Body of pancreas (tissue), 4 donors: ENCODE data around the gene NGFR. TPM values are rescaled to one million over a fixed set of nuclear protein-coding genes. Genes with fewer than 3 reads are reported as not detected.
"Not testable (repeated sequence)": the region's sequence is repeated elsewhere in the genome, so short reads cannot be mapped to it uniquely, and the experiment has no call there.

Experiments used
- ATAC-seq: fragments of 150-250 bp; one replicate; pipeline ENCODE4 v1.9.1; 2016
- DNase-seq, 4 donors: peaks; one replicate each; pipeline ENCODE4 v3.0.0-alpha.2; 2019
- H3K27ac ChIP-seq, 4 donors: fragments of 200-600 bp; sonication (generic); 1 replicate in 3 of 4; 2 replicates in 1 of 4; pipeline versions ENCODE4 v1.5.1 to v1.6.1; 2016 to 2019; ENCODE audit warnings: mild to moderate bottlenecking in 1 of 4, mixed read lengths in 1 of 4, moderate library complexity in 1 of 4
- H3K27me3 ChIP-seq, 2 donors: fragments of 200-600 bp; sonication (generic); one replicate each; pipeline ENCODE4 v1.6.0; 2016; ENCODE audit warnings: mild to moderate bottlenecking in 1 of 2
- H3K36me3 ChIP-seq, 2 donors: fragments of 200-600 bp; sonication (generic); replicated peaks in 1 of 2; 2 replicates each; pipeline ENCODE4 v1.5.1; 2016; ENCODE audit warnings: low read depth in 2 of 2; ENCODE audit not compliant: insufficient read depth in 1 of 2
- H3K4me1 ChIP-seq: fragments of 200-600 bp; sonication (generic); one replicate; pipeline ENCODE4 v1.6.0; 2016
- H3K4me3 ChIP-seq, 2 donors: fragments of 200-600 bp; sonication (generic); 1 replicate in 1 of 2; 2 replicates in 1 of 2; pipeline ENCODE4 v1.5.1; 2016 to 2019
- H3K9me3 ChIP-seq, 3 donors: fragments of 200-600 bp; sonication (generic); 1 replicate in 2 of 3; 2 replicates in 1 of 3; pipeline ENCODE4 v1.5.1; 2016
- CTCF ChIP-seq, 7 experiments: fragments of 450-650 bp in 4 of 7; fragments of 200-600 bp in 3 of 7; sonication (generic) in 3 of 7; IDR thresholded peaks; one replicate each; pipeline ENCODE4 v1.5.1; 2016 to 2019; ENCODE audit warnings: antibody characterized with exemption in 7 of 7
- POLR2A ChIP-seq, 3 donors: fragments of 450-650 bp; IDR thresholded peaks; one replicate each; pipeline ENCODE4 v1.6.1; 2016; ENCODE audit warnings: antibody characterized with exemption in 3 of 3, mild to moderate bottlenecking in 2 of 3
- WGBS, 2 donors: methylation state at CpG; one replicate each; pipeline ENCODE4 v1.1.5; 2017; 5-methylcytosine and 5-hydroxymethylcytosine counted together
- intact Hi-C: fragments of 100-400 bp; cut with DNase I; formaldehyde crosslinking; loops from one replicate; pipeline ENCODE4 v1.15.1; 2023
- total RNA-seq, 2 donors: library from RNA; depleted of rRNA; stranded (reverse); fragments of >200 nt; gene quantifications; one replicate each; pipeline ENCODE4 v1.1.0, GENCODE V29; 2016

Gene NGFR
- total RNA-seq, 2 donors from 2014 or later: 10.1 to 27.7 TPM

- intact Hi-C loops: no loop called here
- H3K4me3 ChIP-seq: no peak overlapping the region
- WGBS, 2 donors: 45 to 63% methylated on average over 2 to 9 of the region's 12 CpGs
- no peak for TF ChIP-seq POLR2A (IDR thresholded peaks at IDR 0.05)
- ATAC-seq: no peak
- H3K27me3 ChIP-seq: no peaks in the 10 kb centered on the region
- DNase-seq: no peak
- no peak overlapping the region for H3K27ac ChIP-seq
- no peaks in the 10 kb centered on the region for H3K9me3 ChIP-seq
- H3K4me1 ChIP-seq: no peaks in the 10 kb centered on the region
- no peaks in the 10 kb centered on the region for H3K36me3 ChIP-seq
Measured at GRCh38 chr17:49548051-49548505, 53.0 kb downstream of the NGFR start.

DNA sequence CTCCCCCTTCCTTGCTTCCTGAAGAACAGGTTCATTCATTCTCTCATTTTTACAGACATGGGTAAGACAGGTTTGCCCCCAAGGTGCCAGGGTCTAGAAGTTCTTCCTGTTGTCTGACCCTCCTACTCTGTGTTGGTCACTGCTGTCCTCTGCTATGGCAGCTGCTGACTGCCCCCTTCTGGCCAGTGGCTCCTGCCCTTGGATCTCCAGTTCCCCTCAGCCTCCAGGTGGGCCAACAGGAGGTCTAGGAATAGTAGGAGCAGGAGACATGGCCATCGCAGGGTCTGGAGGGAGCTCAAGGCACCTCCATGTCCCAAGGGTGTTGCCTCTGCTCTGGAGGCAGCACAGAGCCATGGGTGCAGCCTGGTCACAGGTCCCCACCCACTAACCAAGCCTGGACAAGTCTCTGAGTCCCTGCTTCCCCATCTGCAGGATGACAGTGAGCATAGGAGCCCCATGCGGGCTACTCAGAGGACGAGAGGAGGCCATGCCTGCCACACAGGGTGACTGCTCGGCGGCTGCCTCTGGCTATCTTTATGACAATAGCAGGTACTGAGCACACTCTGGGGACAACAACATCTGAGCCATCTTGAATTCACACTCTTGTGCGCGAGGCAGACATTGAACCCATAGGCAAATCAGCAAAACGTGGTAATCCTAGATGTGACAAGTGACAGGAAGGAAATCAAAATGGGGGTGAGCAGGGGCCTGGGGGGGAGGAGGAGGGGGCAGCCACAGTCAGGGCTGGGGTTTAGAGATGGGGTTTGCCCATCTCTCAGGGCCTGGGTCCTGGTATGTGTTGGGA, 53.6 kb downstream of the NGFR start:
- Histone ChIP-seq H3K4me3 (no peak overlapping the region), H3K27ac (no peak overlapping the region), H3K4me1 (no peaks in the 10 kb centered on the region), H3K27me3 (no peaks in the 10 kb centered on the region), H3K36me3 (no peaks in the 10 kb centered on the region), H3K9me3 (no peaks in the 10 kb centered on the region)
- DNase-seq (peak in 3 of 4 donors; percentile 27 to 52 (median 34)), ATAC-seq (peak; percentile 37)
- intact Hi-C loops: no loop called here
- 66 to 72% methylated on average over 7 to 8 of the region's 8 CpGs for WGBS, 2 donors
- TF ChIP-seq POLR2A (IDR thresholded peaks at IDR 0.05): no peak
- TF ChIP-seq CTCF (IDR thresholded peaks at IDR 0.05): peak in 5 of 7 experiments; percentile 13 to 46 (median 26)

GRCh38 chr17:49549311-49549605, 54.2 kb downstream of the NGFR start:
- no peaks in the 10 kb centered on the region for H3K27me3 ChIP-seq
- intact Hi-C loops: no loop called here
- H3K27ac ChIP-seq: no peak overlapping the region
- no peak overlapping the region for H3K4me3 ChIP-seq
- no peaks in the 10 kb centered on the region for H3K9me3 ChIP-seq
- no peaks in the 10 kb centered on the region for H3K36me3 ChIP-seq
- H3K4me1 ChIP-seq: no peaks in the 10 kb centered on the region
- 73 to 85% methylated on average over 6 of the region's 6 CpGs for WGBS, 2 donors
- no peak for TF ChIP-seq CTCF (IDR thresholded peaks at IDR 0.05)
- TF ChIP-seq POLR2A (IDR thresholded peaks at IDR 0.05): no peak
- no peak for ATAC-seq
- DNase-seq: no peak

- WGBS, 2 donors: 82 to 88% methylated on average over 13 to 20 of the region's 20 CpGs
- TF ChIP-seq POLR2A (IDR thresholded peaks at IDR 0.05) (no peak), CTCF (IDR thresholded peaks at IDR 0.05) (no peak)
Measured at GRCh38 chr17:49549691-49550678, 54.9 kb downstream of the NGFR start.

GRCh38 chr17:49550764-49551163, 55.7 kb downstream of the NGFR start:
- not testable (repeated sequence) for H3K27ac ChIP-seq, H3K9me3 ChIP-seq, DNase-seq, H3K4me3 ChIP-seq, H3K36me3 ChIP-seq, H3K27me3 ChIP-seq, ATAC-seq, H3K4me1 ChIP-seq
- intact Hi-C loops: loop anchor here (10.0 kb wide), 2 partner anchors 146 to 236 kb away; no protein-coding TSS in a partner anchor
- 83 to 90% methylated on average over 9 of the region's 9 CpGs for WGBS, 2 donors

More at GRCh38 chr17:49549691-49550678, 54.9 kb downstream of the NGFR start:
- ATAC-seq (no peak), DNase-seq (no peak)
- no peaks in the 10 kb centered on the region for H3K36me3 ChIP-seq
- no peak overlapping the region for H3K4me3 ChIP-seq
- H3K4me1 ChIP-seq: no peaks in the 10 kb centered on the region
- H3K27me3 ChIP-seq: no peaks in the 10 kb centered on the region
- intact Hi-C loops: loop anchor here (10.0 kb wide), 2 partner anchors 145 to 235 kb away; no protein-coding TSS in a partner anchor
- H3K9me3 ChIP-seq: no peaks in the 10 kb centered on the region
- no peak overlapping the region for H3K27ac ChIP-seq
